ENCODE results near the gene ZNRD2.
A peak's percentile ranks its signal among the peaks of the same experiment; 100 is the strongest.

The ZNRD2 gene

GRCh38 chr11:65537620-65538231 is 32.6 kb upstream of the ZNRD2 start:
- DNase-seq, result no peak
- intact Hi-C loops (cut with DNase I), result no loop called here

- intact Hi-C loops (cut with DNase I), result no loop called here
- DNase-seq, result no peak
These were observed 31.9 kb upstream of the ZNRD2 start for GRCh38 chr11:65538232-65538914.

- peak in 1 of 10 donors; percentile 90 for DNase-seq
- intact Hi-C loops (cut with DNase I), result no loop called here
These were observed 31.1 kb upstream of the ZNRD2 start for GRCh38 chr11:65538915-65539743.

GRCh38 chr11:65539744-65540289 is 30.5 kb upstream of the ZNRD2 start:
- intact Hi-C loops (cut with DNase I), result loop anchor here (1.0 kb wide), 2 partner anchors 30 to 54 kb away; partner anchors contain the start of gene ZNRD2
- peak in 1 of 10 donors; percentile 89 for DNase-seq

- intact Hi-C loops (cut with DNase I), result loop anchor here (1.0 kb wide), 2 partner anchors 30 to 54 kb away; partner anchors contain the start of gene ZNRD2
- peak; percentile 82 to 99 (median 90) for DNase-seq
These were observed 29.8 kb upstream of the ZNRD2 start for GRCh38 chr11:65540290-65541092.

- no peak for DNase-seq
- intact Hi-C loops (cut with DNase I), result no loop called here
These were observed 28.9 kb upstream of the ZNRD2 start for GRCh38 chr11:65541093-65541982.

GRCh38 chr11:65542738-65543390 is 27.4 kb upstream of the ZNRD2 start:
- intact Hi-C loops (cut with DNase I), result no loop called here
- DNase-seq, result no peak

- DNase-seq, result no peak
- intact Hi-C loops (cut with DNase I), result no loop called here
These were observed 24.4 kb upstream of the ZNRD2 start for GRCh38 chr11:65545853-65546216.

GRCh38 chr11:65546217-65546958 is 23.9 kb upstream of the ZNRD2 start:
- intact Hi-C loops (cut with DNase I), result no loop called here
- peak in 6 of 10 donors; percentile 38 to 95 (median 53) for DNase-seq

GRCh38 chr11:65547446-65548125 is 22.7 kb upstream of the ZNRD2 start:
- intact Hi-C loops (cut with DNase I), result no loop called here
- DNase-seq, result no peak

- intact Hi-C loops (cut with DNase I), result no loop called here
- DNase-seq, result no peak
These were observed 21.9 kb upstream of the ZNRD2 start for GRCh38 chr11:65548395-65548794.

- intact Hi-C loops (cut with DNase I), result no loop called here
- DNase-seq, result no peak
These were observed 21.2 kb upstream of the ZNRD2 start for GRCh38 chr11:65549096-65549495.

- intact Hi-C loops (cut with DNase I), result no loop called here
- DNase-seq, result peak in 3 of 10 donors; percentile 44 to 90 (median 88)
These were observed 18.5 kb upstream of the ZNRD2 start for GRCh38 chr11:65551572-65552387.

GRCh38 chr11:65552388-65552951 is 17.8 kb upstream of the ZNRD2 start:
- intact Hi-C loops (cut with DNase I), result no loop called here
- DNase-seq, result no peak

GRCh38 chr11:65553301-65554001 is 16.8 kb upstream of the ZNRD2 start:
- no peak for DNase-seq
- intact Hi-C loops (cut with DNase I), result no loop called here

Data from posterior cingulate gyrus (tissue), 11 donors.